ENCODE results near the gene UGT1A9.
A peak's percentile ranks its signal among the peaks of the same experiment; 100 is the strongest.

Gene UGT1A9

GRCh38 chr2:233807215-233807865 is 135.6 kb downstream of the UGT1A9 start:
- no peak for DNase-seq (ENCODE audit: extremely low spot score)
- ChIA-PET CTCF (no interaction called here), POLR2A (interaction anchor here (1.1 kb wide), 1 partner anchor 25 kb away, joined by 3 read pairs; no protein-coding TSS in a partner anchor)
- TF ChIP-seq ELF4 (IDR thresholded peaks at IDR 0.05) (no peak), FOXK2 (IDR thresholded peaks at IDR 0.05) (no peak), CTBP1 (IDR thresholded peaks at IDR 0.05; ENCODE audit: borderline replicate concordance) (no peak), NFRKB (IDR thresholded peaks at IDR 0.05) (no peak), SUZ12 (IDR thresholded peaks at IDR 0.05) (no peak)

GRCh38 chr2:233807966-233808935 is 136.6 kb downstream of the UGT1A9 start:
- ChIA-PET CTCF (no interaction called here), POLR2A (interaction anchor here (1.1 kb wide), 1 partner anchor 24 kb away, joined by 3 read pairs; no protein-coding TSS in a partner anchor)
- TF ChIP-seq HDGF (IDR thresholded peaks at IDR 0.05; ENCODE audit: borderline replicate concordance) (no peak), CTBP1 (IDR thresholded peaks at IDR 0.05; ENCODE audit: borderline replicate concordance) (no peak), SUZ12 (IDR thresholded peaks at IDR 0.05) (no peak), ZNF384 (IDR thresholded peaks at IDR 0.05) (no peak), ARNT (IDR thresholded peaks at IDR 0.05) (no peak), TARDBP (IDR thresholded peaks at IDR 0.05) (no peak), PKNOX1 (IDR thresholded peaks at IDR 0.05) (no peak), BHLHE40 (IDR thresholded peaks at IDR 0.05; ENCODE audit: borderline replicate concordance) (no peak), LEF1 (IDR thresholded peaks at IDR 0.05; ENCODE audit: borderline replicate concordance) (no peak)
- no peak for DNase-seq (ENCODE audit: extremely low spot score)

- ChIA-PET POLR2A (no interaction called here), CTCF (no interaction called here)
- DNase-seq (ENCODE audit: extremely low spot score), result no peak
- TF ChIP-seq HDGF (IDR thresholded peaks at IDR 0.05; ENCODE audit: borderline replicate concordance), result no peak
- no peak for TF ChIP-seq FOXA1 (IDR thresholded peaks at IDR 0.05)
- peak; percentile 55 for TF ChIP-seq L3MBTL2 (conservative IDR thresholded peaks at IDR 0.05)
Measured at GRCh38 chr2:233810385-233810784, 138.7 kb downstream of the UGT1A9 start.

- CTCF ChIA-PET, result no interaction called here
- DNase-seq (ENCODE audit: extremely low spot score), result no peak
- POLR2A ChIA-PET, result no interaction called here
- TF ChIP-seq FOXM1 (IDR thresholded peaks at IDR 0.05; ENCODE audit: borderline replicate concordance) (no peak), SUZ12 (IDR thresholded peaks at IDR 0.05) (no peak), FOXK2 (IDR thresholded peaks at IDR 0.05) (no peak), LEF1 (IDR thresholded peaks at IDR 0.05; ENCODE audit: borderline replicate concordance) (no peak), ARNT (IDR thresholded peaks at IDR 0.05) (no peak), NFRKB (IDR thresholded peaks at IDR 0.05) (no peak), ELF4 (IDR thresholded peaks at IDR 0.05) (no peak), TARDBP (IDR thresholded peaks at IDR 0.05) (no peak), PKNOX1 (IDR thresholded peaks at IDR 0.05) (no peak), BHLHE40 (IDR thresholded peaks at IDR 0.05; ENCODE audit: borderline replicate concordance) (no peak), CTBP1 (IDR thresholded peaks at IDR 0.05; ENCODE audit: borderline replicate concordance) (no peak), ZNF384 (IDR thresholded peaks at IDR 0.05) (no peak), L3MBTL2 (conservative IDR thresholded peaks at IDR 0.05) (no peak), HDGF (IDR thresholded peaks at IDR 0.05; ENCODE audit: borderline replicate concordance) (no peak), FOXA1 (IDR thresholded peaks at IDR 0.05) (no peak), SP1 (IDR thresholded peaks at IDR 0.05) (no peak)
Measured at GRCh38 chr2:233811087-233811486, 139.4 kb downstream of the UGT1A9 start.

GRCh38 chr2:233811732-233812131 is 140.0 kb downstream of the UGT1A9 start:
- CTCF ChIA-PET, result no interaction called here
- DNase-seq (ENCODE audit: extremely low spot score), result no peak
- TF ChIP-seq PKNOX1 (IDR thresholded peaks at IDR 0.05), result no peak
- TF ChIP-seq BHLHE40 (IDR thresholded peaks at IDR 0.05; ENCODE audit: borderline replicate concordance), result no peak
- TF ChIP-seq SP1 (IDR thresholded peaks at IDR 0.05), result no peak
- TF ChIP-seq ELF4 (IDR thresholded peaks at IDR 0.05), result no peak
- no peak for TF ChIP-seq FOXA1 (IDR thresholded peaks at IDR 0.05)
- POLR2A ChIA-PET, result no interaction called here

GRCh38 chr2:233813236-233814055 is 141.7 kb downstream of the UGT1A9 start:
- TF ChIP-seq TARDBP (IDR thresholded peaks at IDR 0.05), result no peak
- TF ChIP-seq FOXA1 (IDR thresholded peaks at IDR 0.05), result no peak
- no peak for TF ChIP-seq NFRKB (IDR thresholded peaks at IDR 0.05)
- TF ChIP-seq SUZ12 (IDR thresholded peaks at IDR 0.05), result no peak
- no peak for TF ChIP-seq PKNOX1 (IDR thresholded peaks at IDR 0.05)
- no peak for TF ChIP-seq ARNT (IDR thresholded peaks at IDR 0.05)
- no peak for TF ChIP-seq BHLHE40 (IDR thresholded peaks at IDR 0.05; ENCODE audit: borderline replicate concordance)
- TF ChIP-seq LEF1 (IDR thresholded peaks at IDR 0.05; ENCODE audit: borderline replicate concordance), result no peak
- no peak for TF ChIP-seq CTBP1 (IDR thresholded peaks at IDR 0.05; ENCODE audit: borderline replicate concordance)
- TF ChIP-seq L3MBTL2 (conservative IDR thresholded peaks at IDR 0.05), result no peak
- no peak for TF ChIP-seq FOXK2 (IDR thresholded peaks at IDR 0.05)
- TF ChIP-seq SP1 (IDR thresholded peaks at IDR 0.05), result no peak
- TF ChIP-seq ELF4 (IDR thresholded peaks at IDR 0.05), result no peak
- TF ChIP-seq HDGF (IDR thresholded peaks at IDR 0.05; ENCODE audit: borderline replicate concordance), result no peak
- no peak for TF ChIP-seq ZNF384 (IDR thresholded peaks at IDR 0.05)
- CTCF ChIA-PET, result no interaction called here
- POLR2A ChIA-PET, result no interaction called here

More at GRCh38 chr2:233813236-233814055, 141.7 kb downstream of the UGT1A9 start:
- no peak for DNase-seq (ENCODE audit: extremely low spot score)

All from HEK293T (cell line).